Activated T-helper 2 cell treated with anti-CD3 and anti-CD28 coated beads, Interferon-gamma antibody, Interleukin-2, Interleukin-4, amounts not matched to agents 10 μg/mL and 5 μg/mL and 100 μg/mL, durations not matched to agents 14 hours and 24 hours and 36 hours (primary cell): Measurements from ENCODE around the gene FAM83E. TPM values are rescaled to one million over a fixed set of nuclear protein-coding genes. Genes with fewer than 3 reads are reported as not detected.
A peak's percentile ranks its signal among the peaks of the same experiment; 100 is the strongest.

Experiments
- DNase-seq: peaks from one replicate; pipeline ENCODE4 v3.0.0; 2021; ENCODE audit warnings: low spot score
- H3K27ac Mint-ChIP-seq: one replicate; pipeline ENCODE4 v1.8.0; 2021; ENCODE audit warnings: mixed read lengths
- H3K27me3 Mint-ChIP-seq: one replicate; pipeline ENCODE4 v1.8.0; 2021; ENCODE audit warnings: low read depth, mixed read lengths
- H3K36me3 Mint-ChIP-seq: one replicate; pipeline ENCODE4 v1.8.0; 2021; ENCODE audit warnings: low read depth, mixed read lengths
- H3K4me1 Mint-ChIP-seq: one replicate; pipeline ENCODE4 v1.8.0; 2021; ENCODE audit warnings: low read depth, mixed read lengths
- H3K4me3 Mint-ChIP-seq: one replicate; pipeline ENCODE4 v1.8.0; 2021; ENCODE audit warnings: low read depth, mild to moderate bottlenecking, moderate library complexity, mixed read lengths
- H3K9me3 Mint-ChIP-seq: one replicate; pipeline ENCODE4 v1.8.0; 2021; ENCODE audit warnings: mixed read lengths
- intact Hi-C: fragments of 100-400 bp; cut with micrococcal nuclease; formaldehyde crosslinking; loops from one replicate; pipeline ENCODE4 v1.15.1; 2023
- total RNA-seq: library from RNA; stranded (reverse); gene quantifications from 2 replicates; pipeline ENCODE4 v1.2.3, GENCODE V29; 2022

Gene FAM83E
- total RNA-seq, 1 donor from 2014 or later, result 4.3 TPM

- Mint-ChIP-seq H3K36me3 (peaks cover 16% of the 10 kb centered on the region), H3K27ac (no peak overlapping the region), H3K4me1 (peaks cover 30% of the 10 kb centered on the region), H3K9me3 (no peaks in the 10 kb centered on the region), H3K27me3 (no peaks in the 10 kb centered on the region), H3K4me3 (no peak overlapping the region)
- no peak for DNase-seq
- intact Hi-C loops, result loop anchor here (10.0 kb wide), 1 partner anchor 306 kb away; the partner anchor contains the start of gene EMP3
Observed at GRCh38 chr19:48631225-48631624, 16.3 kb upstream of the FAM83E start.

- H3K27ac Mint-ChIP-seq, result no peak overlapping the region
- H3K4me3 Mint-ChIP-seq, result no peak overlapping the region
- H3K27me3 Mint-ChIP-seq, result no peaks in the 10 kb centered on the region
- DNase-seq, result no peak
- intact Hi-C loops, result loop anchor here (10.0 kb wide), 1 partner anchor 306 kb away; the partner anchor contains the start of gene EMP3
- no peaks in the 10 kb centered on the region for H3K9me3 Mint-ChIP-seq
- H3K36me3 Mint-ChIP-seq, result peaks cover 16% of the 10 kb centered on the region
- peaks cover 27% of the 10 kb centered on the region for H3K4me1 Mint-ChIP-seq
Observed at GRCh38 chr19:48630296-48631063, 15.6 kb upstream of the FAM83E start.

- no peaks in the 10 kb centered on the region for H3K27me3 Mint-ChIP-seq
- H3K4me3 Mint-ChIP-seq, result no peak overlapping the region
- H3K9me3 Mint-ChIP-seq, result no peaks in the 10 kb centered on the region
- no peak overlapping the region for H3K27ac Mint-ChIP-seq
- peaks cover 27% of the 10 kb centered on the region for H3K4me1 Mint-ChIP-seq
- no peak for DNase-seq
- intact Hi-C loops, result loop anchor here (10.0 kb wide), 1 partner anchor 305 kb away; the partner anchor contains the start of gene EMP3
- peaks cover 16% of the 10 kb centered on the region for H3K36me3 Mint-ChIP-seq
Observed at GRCh38 chr19:48629599-48630295, 14.9 kb upstream of the FAM83E start.

- H3K27me3 Mint-ChIP-seq, result no peaks in the 10 kb centered on the region
- no peaks in the 10 kb centered on the region for H3K9me3 Mint-ChIP-seq
- H3K4me1 Mint-ChIP-seq, result peaks cover 27% of the 10 kb centered on the region
- intact Hi-C loops, result no loop called here
- peaks cover 17% of the 10 kb centered on the region for H3K36me3 Mint-ChIP-seq
- DNase-seq, result no peak
- no peak overlapping the region for H3K27ac Mint-ChIP-seq
- no peak overlapping the region for H3K4me3 Mint-ChIP-seq
Observed at GRCh38 chr19:48629297-48629598, 14.4 kb upstream of the FAM83E start.

- Mint-ChIP-seq H3K4me3 (no peak overlapping the region), H3K9me3 (no peaks in the 10 kb centered on the region), H3K27ac (no peak overlapping the region), H3K27me3 (no peaks in the 10 kb centered on the region), H3K4me1 (peaks cover 25% of the 10 kb centered on the region), H3K36me3 (peaks cover 22% of the 10 kb centered on the region)
- intact Hi-C loops, result no loop called here
- no peak for DNase-seq
Observed at GRCh38 chr19:48628486-48629296, 13.8 kb upstream of the FAM83E start.

GRCh38 chr19:48627865-48628314, 13.0 kb upstream of the FAM83E start:
- Mint-ChIP-seq H3K9me3 (no peaks in the 10 kb centered on the region), H3K36me3 (peaks cover 28% of the 10 kb centered on the region), H3K27me3 (no peaks in the 10 kb centered on the region), H3K4me3 (no peak overlapping the region), H3K4me1 (peaks cover 25% of the 10 kb centered on the region), H3K27ac (no peak overlapping the region)
- DNase-seq, result no peak
- intact Hi-C loops, result no loop called here

GRCh38 chr19:48627201-48627864, 12.5 kb upstream of the FAM83E start:
- H3K4me1 Mint-ChIP-seq, result peaks cover 23% of the 10 kb centered on the region
- H3K36me3 Mint-ChIP-seq, result peaks cover 30% of the 10 kb centered on the region
- DNase-seq, result no peak
- H3K4me3 Mint-ChIP-seq, result no peak overlapping the region
- H3K27ac Mint-ChIP-seq, result no peak overlapping the region
- intact Hi-C loops, result no loop called here
- H3K27me3 Mint-ChIP-seq, result no peaks in the 10 kb centered on the region
- no peaks in the 10 kb centered on the region for H3K9me3 Mint-ChIP-seq

GRCh38 chr19:48625891-48626327, 11.0 kb upstream of the FAM83E start:
- H3K36me3 Mint-ChIP-seq, result peaks cover 37% of the 10 kb centered on the region
- no peak overlapping the region for H3K4me3 Mint-ChIP-seq
- no peak for DNase-seq
- H3K27me3 Mint-ChIP-seq, result no peaks in the 10 kb centered on the region
- intact Hi-C loops, result no loop called here
- H3K27ac Mint-ChIP-seq, result no peak overlapping the region
- H3K4me1 Mint-ChIP-seq, result peaks cover 30% of the 10 kb centered on the region
- no peaks in the 10 kb centered on the region for H3K9me3 Mint-ChIP-seq

- peak overlapping the region; percentile 97 for H3K27ac Mint-ChIP-seq
- H3K36me3 Mint-ChIP-seq, result peaks cover 29% of the 10 kb centered on the region
- H3K27me3 Mint-ChIP-seq, result no peaks in the 10 kb centered on the region
- DNase-seq, result no peak
- no peaks in the 10 kb centered on the region for H3K9me3 Mint-ChIP-seq
- H3K4me1 Mint-ChIP-seq, result peaks cover 31% of the 10 kb centered on the region
- intact Hi-C loops, result loop anchor here (1.0 kb wide), 1 partner anchor 9 kb away; no protein-coding TSS in a partner anchor
- peak overlapping the region; percentile 84 for H3K4me3 Mint-ChIP-seq
Observed at GRCh38 chr19:48624791-48625723, 10.2 kb upstream of the FAM83E start.

- Mint-ChIP-seq H3K27ac (peak overlapping the region; percentile 97), H3K27me3 (no peaks in the 10 kb centered on the region), H3K4me1 (peaks cover 36% of the 10 kb centered on the region), H3K4me3 (peak overlapping the region; percentile 84), H3K36me3 (peaks cover 25% of the 10 kb centered on the region), H3K9me3 (no peaks in the 10 kb centered on the region)
- intact Hi-C loops, result loop anchor here (1.0 kb wide), 1 partner anchor 10 kb away; no protein-coding TSS in a partner anchor
- peak; percentile 96 for DNase-seq
Observed at GRCh38 chr19:48624067-48624594, 9.3 kb upstream of the FAM83E start.

GRCh38 chr19:48623556-48624066, 8.7 kb upstream of the FAM83E start:
- H3K27ac Mint-ChIP-seq, result peak overlapping the region; percentile 97
- no peak for DNase-seq
- H3K4me3 Mint-ChIP-seq, result peak overlapping the region; percentile 84
- intact Hi-C loops, result loop anchor here (1.0 kb wide), 1 partner anchor 11 kb away; no protein-coding TSS in a partner anchor
- H3K27me3 Mint-ChIP-seq, result no peaks in the 10 kb centered on the region
- H3K4me1 Mint-ChIP-seq, result peaks cover 37% of the 10 kb centered on the region
- H3K9me3 Mint-ChIP-seq, result no peaks in the 10 kb centered on the region
- peaks cover 29% of the 10 kb centered on the region for H3K36me3 Mint-ChIP-seq
